Measurements from ENCODE around the gene RUVBL2. TPM values are rescaled to one million over a fixed set of nuclear protein-coding genes. Genes with fewer than 3 reads are reported as not detected.
A peak's percentile ranks its signal among the peaks of the same experiment; 100 is the strongest.
"Not testable (repeated sequence)": the region's sequence is repeated elsewhere in the genome, so short reads cannot be mapped to it uniquely, and the experiment has no call there.

RUVBL2 gene
- total and polyA plus RNA-seq, 2 of the 4 experiments (the other 2 are of a cell fraction): 196 to 391 TPM

GRCh38 chr19:49056902-49057596 lies 63.4 kb downstream of the RUVBL2 start:
- H3K9me1 ChIP-seq (ENCODE audit: insufficient read depth, low read length); DNase-seq; POLR2A ChIA-PET (ENCODE audit: unreplicated experiment); H2BK15ac ChIP-seq (ENCODE audit: low read depth, low read length); ATAC-seq (ENCODE audit: low read depth); H3K27ac ChIP-seq (ENCODE audit: insufficient read depth, low read length); H3K56ac ChIP-seq (ENCODE audit: extremely low read depth, insufficient read depth, low read length); H3K36me3 ChIP-seq (ENCODE audit: control insufficient read depth, insufficient read depth, low read length); H3K18ac ChIP-seq (ENCODE audit: low read depth, low read length); in situ Hi-C loops (cut with MboI; ENCODE audit: low sequenced_read_pairs); BruUV-seq (replicated peaks); H3K27me3 ChIP-seq (ENCODE audit: control insufficient read depth, insufficient read depth, low read length); H3K79me1 ChIP-seq (ENCODE audit: low read depth in 1 of 2, low read length in 2 of 2); H2BK20ac ChIP-seq (ENCODE audit: low read depth, low read length); H3K9me3 ChIP-seq (ENCODE audit: control insufficient read depth, insufficient read depth, low read length); H3K4me1 ChIP-seq (ENCODE audit: control insufficient read depth, insufficient read depth, low read length); H3K9ac ChIP-seq (ENCODE audit: low read depth, low read length); H2BK5ac ChIP-seq (ENCODE audit: low read depth, low read length, poor library complexity, severe bottlenecking); H4K20me1 ChIP-seq (ENCODE audit: insufficient read depth, low read length); dilution Hi-C loops (cut with HindIII; ENCODE audit: low sequenced_read_pairs, unreplicated experiment): not testable (repeated sequence)
- peak overlapping the region; percentile 62; the same call in 1 of the 2 replicates for H4K91ac ChIP-seq (ENCODE audit: insufficient read depth, low read depth, low read length)
- intact Hi-C loops (cut with micrococcal nuclease): loop anchor here (5.0 kb wide), 1 partner anchor 65 kb away; the partner anchor contains the start of genes GYS1 and RUVBL2
- H3K4ac ChIP-seq (ENCODE audit: low read depth, low read length): peak overlapping the region; percentile 16; the same call in 1 of the 2 replicates
- H2AK9ac ChIP-seq (replicated peaks; ENCODE audit: low read depth, low read length, poor library complexity): peak overlapping the region; percentile 60
- H2BK120ac ChIP-seq (ENCODE audit: low read depth, low read length): 0 out of 2 replicates have a peak overlapping the region, but pooled peaks have one; percentile 34
- H3K14ac ChIP-seq (replicated peaks; ENCODE audit: low read depth, low read length): peak overlapping the region; percentile 68
- H4K5ac ChIP-seq (ENCODE audit: low read depth, low read length): peak overlapping the region; percentile 17; the same call in 1 of the 2 replicates
- CTCF ChIA-PET: interaction anchor here (0.6 to 0.8 kb wide), 3 partner anchors 18 to 64 kb away, joined by 3 read pairs; partner anchors contain the start of genes GYS1 and RUVBL2
- peak overlapping the region; percentile 89 for H3K23ac ChIP-seq (ENCODE audit: low read depth, low read length)
- H4K8ac ChIP-seq (ENCODE audit: low read depth in 2 of 2, low read length in 2 of 2): peak overlapping the region in 1 of 2 experiments; percentile 60; a peak in 2 of 4 replicates
- 16% methylated on average over 6 of the region's 34 CpGs; no CpG with 5 or more reads in 1 of the 2 experiments for WGBS, 2 experiments (ENCODE audit: extremely low coverage in 2 of 2, insufficient read length in 1 of 2)
- peak overlapping the region; percentile 61 for H3K4me3 ChIP-seq (ENCODE audit: insufficient read depth, low read depth, low read length)
- peak overlapping the region; percentile 39 for H2AK5ac ChIP-seq (ENCODE audit: low read depth, low read length)
- H2AFZ ChIP-seq (replicated peaks; ENCODE audit: low read length, poor library complexity): peak overlapping the region; percentile 95
- peak overlapping the region; percentile 84 for H3K4me2 ChIP-seq (ENCODE audit: low read depth, low read length)

Data from IMR-90 (cell line).